HepG2 (cell line): Measurements from ENCODE around the gene SPOCD1. TPM values are rescaled to one million over a fixed set of nuclear protein-coding genes. Genes with fewer than 3 reads are reported as not detected.

Source experiments
- ATAC-seq: fragments of 200-7000 bp; cut with Tn5 transposase; 3 replicates; pipeline ENCODE4 v1.9.1; 2020; ENCODE audit warnings: mild to moderate bottlenecking, moderate library complexity
- BruUV-seq: library from RNA; stranded (reverse); fragments of 400-500 nt; replicated peaks from 2 replicates; lab custom pipeline; 2021; lab: Mats Ljungman, UMichigan
- CTCF ChIA-PET: fragments of 300-600 bp; formaldehyde crosslinking; extraction: SDS; loops from one replicate; lab custom pipeline; 2021; ENCODE audit warnings: low total read pairs, inconsistent platforms, low intra/inter-chr PET ratio; lab: Yijun Ruan, JAX
- POLR2A ChIA-PET: fragments of 350-600 bp; sonication (Branson Sonifier 250); formaldehyde crosslinking; loops from one replicate; lab custom pipeline; 2020; ENCODE audit warnings: antibody characterized with exemption, inconsistent platforms; lab: Yijun Ruan, JAX
- DNase-seq: peaks from one replicate; pipeline ENCODE4 v3.0.0-alpha.2; 2015; ENCODE audit warnings: low spot score
- FAIRE-seq: peaks from 3 replicates; lab custom pipeline; 2011; peaks lifted over from hg19 to GRCh38; lab: Jason Lieb, UNC
- H2AFZ ChIP-seq: one replicate; pipeline ENCODE4 v1.6.1; 2011; ENCODE audit warnings: low read length, inconsistent platforms
- H3K27ac ChIP-seq: fragments of 300-600 bp; 3 replicates; pipeline ENCODE4 v1.8.0; 2011; ENCODE audit warnings: mixed run types, mild to moderate bottlenecking, mixed read lengths, low read length, inconsistent platforms; ENCODE audit not compliant: insufficient read depth; ENCODE audit errors: extremely low read length
- H3K27me3 ChIP-seq, 2 experiments: fragments of 200-600 bp in 1 of 2; 2 replicates in 1 of 2; 3 replicates in 1 of 2; pipeline versions ENCODE4 v1.6.0 to v1.8.0; 2011; ENCODE audit warnings: low read length in 2 of 2, mild to moderate bottlenecking in 2 of 2, moderate library complexity in 2 of 2, inconsistent platforms in 1 of 2; ENCODE audit not compliant: insufficient read depth in 2 of 2, control insufficient read depth in 1 of 2
- H3K36me3 ChIP-seq, 2 experiments: fragments of 200-600 bp in 1 of 2; replicated peaks in 1 of 2; 2 replicates in 1 of 2; 3 replicates in 1 of 2; pipeline versions ENCODE4 v1.5.1 to v1.8.0; 2011; ENCODE audit warnings: low read length in 2 of 2, inconsistent platforms in 1 of 2; ENCODE audit not compliant: insufficient read depth in 2 of 2, control insufficient read depth in 1 of 2
- H3K4me1 ChIP-seq: 2 replicates; pipeline ENCODE4 v1.5.1; 2012; ENCODE audit warnings: low read length, inconsistent platforms; ENCODE audit not compliant: insufficient read depth
- H3K4me2 ChIP-seq: 2 replicates; pipeline ENCODE4 v1.6.0; 2011; ENCODE audit warnings: low read depth, low read length, inconsistent platforms
- H3K4me3 ChIP-seq, 3 experiments: fragments of 200-600 bp in 1 of 3; sonication (generic), shearing (Covaris generic) in 1 of 3; replicated peaks in 1 of 3; 2 replicates each; pipeline ENCODE4 v1.5.1; 2011 to 2016; ENCODE audit warnings: low read length in 3 of 3, inconsistent platforms in 2 of 3, low read depth in 2 of 3, mild to moderate bottlenecking in 2 of 3, control low read depth in 1 of 3, mixed read lengths in 1 of 3; ENCODE audit not compliant: insufficient read depth in 1 of 3
- H3K79me2 ChIP-seq: one replicate; pipeline ENCODE4 v1.6.1; 2011; ENCODE audit warnings: low read length, inconsistent platforms; ENCODE audit not compliant: insufficient read depth
- H3K9ac ChIP-seq: 2 replicates; pipeline ENCODE4 v1.6.0; 2011; ENCODE audit warnings: mild to moderate bottlenecking, low read depth, low read length, inconsistent platforms; ENCODE audit not compliant: insufficient read depth
- H3K9me3 ChIP-seq: 2 replicates; pipeline ENCODE4 v1.5.1; 2012; ENCODE audit warnings: mild to moderate bottlenecking, low read length
- H4K20me1 ChIP-seq: 2 replicates; pipeline ENCODE4 v1.6.0; 2011; ENCODE audit warnings: inconsistent platforms, mild to moderate bottlenecking, low read length, moderate library complexity; ENCODE audit not compliant: insufficient read depth
- ATF1 ChIP-seq: IDR thresholded peaks from 2 replicates; pipeline ENCODE4 v1.6.1; 2016; ENCODE audit warnings: mild to moderate bottlenecking, control low read depth
- NCOA2 ChIP-seq: sonication (generic); formaldehyde crosslinking; IDR thresholded peaks from 2 replicates; pipeline ENCODE4 v1.8.0; 2022; ENCODE audit warnings: inconsistent platforms
- PCBP2 ChIP-seq: fragments of 200-400 bp; formaldehyde crosslinking; optimal IDR thresholded peaks from 2 replicates; pipeline ENCODE3; 2018; ENCODE audit warnings: low read length, low read depth; ENCODE audit not compliant: poor library complexity, severe bottlenecking
- ZNF552 ChIP-seq: sonication (generic); formaldehyde crosslinking; IDR thresholded peaks from 2 replicates; pipeline ENCODE4 v1.9.0; 2022; ENCODE audit warnings: missing genetic modification reagents, mild to moderate bottlenecking, borderline replicate concordance
- ZNF777 ChIP-seq: sonication (generic); formaldehyde crosslinking; IDR thresholded peaks from 2 replicates; pipeline ENCODE4 v1.4.0; 2020; ENCODE audit warnings: missing genetic modification reagents
- WGBS: methylation state at CpG from one replicate; pipeline ENCODE4 v1.1.6; 2017; ENCODE audit warnings: low lambda C conversion rate; 5-methylcytosine and 5-hydroxymethylcytosine counted together
- in situ Hi-C: cut with HindIII; loops from 2 replicates; pipeline ENCODE4 v1.10.0; 2017; ENCODE audit warnings: low pct_unique_long_range_greater_than_20kb; ENCODE audit not compliant: extremely low pct_ligation_motif_present
- intact Hi-C: fragments of 100-400 bp; cut with micrococcal nuclease; formaldehyde crosslinking; loops from one replicate; pipeline ENCODE4 v1.10.0; 2022; ENCODE audit not compliant: unreplicated experiment
- polyA plus RNA-seq, 8 experiments: library from polyadenylated mRNA; depleted of rRNA in 3 of 8; stranded (reverse) in 7 of 8; unstranded in 1 of 8; fragments of >200 nt; fragmentation: Illumina TruSeq in 4 of 8; extraction: Trizol in 4 of 8; gene quantifications; 2 replicates each; pipeline versions ENCODE4 v1.2.1 to v1.2.3, GENCODE V29; 2011 to 2016; ENCODE audit warnings: low read depth in 4 of 8, missing spikeins in 1 of 8, mixed read lengths in 1 of 8; ENCODE audit not compliant: insufficient read depth in 1 of 8
- total RNA-seq, 5 experiments: library from RNA; depleted of rRNA; stranded (reverse); fragments of >200 nt; fragmentation: Illumina TruSeq; extraction: Trizol; gene quantifications; 2 replicates each; pipeline ENCODE4 v1.2.3, GENCODE V29; 2016; ENCODE audit warnings: low read depth in 1 of 5
- TF ChIP-seq, protein P1 (sequence below), 2 experiments: IDR thresholded peaks; 2 replicates each; pipeline ENCODE4 v1.6.1; 2011 to 2012; ENCODE audit warnings: low read length in 2 of 2, borderline replicate concordance in 1 of 2, low read depth in 1 of 2, mild to moderate bottlenecking in 1 of 2, moderate library complexity in 1 of 2

SPOCD1 gene
- total and polyA plus RNA-seq, 2 of the 13 experiments (the other 11 are each of a cell fraction or from before 2014, with no cell fraction given): 0.24 to 0.29 TPM

DNA sequence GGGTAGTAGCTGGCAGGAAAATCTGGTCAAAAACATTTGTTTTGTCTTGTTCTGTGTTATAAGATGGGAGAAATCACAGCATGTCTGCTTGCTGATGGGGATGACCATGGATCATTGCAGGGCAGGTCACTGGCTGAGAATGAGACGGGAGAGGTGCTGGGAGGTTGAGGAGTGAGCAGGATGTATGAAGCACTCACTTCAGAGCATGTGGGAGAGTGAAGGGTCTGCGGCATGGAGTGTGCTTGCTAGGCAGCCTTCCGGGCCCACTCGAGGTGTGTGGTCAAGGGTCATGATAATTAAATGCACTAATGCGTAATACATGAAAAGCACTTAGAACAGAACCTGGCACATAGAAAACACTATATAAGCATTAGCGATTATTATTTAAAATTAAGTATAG lies 42.0 kb upstream of the SPOCD1 start:
- BruUV-seq: no TSS peak
- H3K27me3 ChIP-seq: no peaks in the 10 kb centered on the region
- FAIRE-seq: no peak

More for the DNA sequence above, 42.0 kb upstream of the SPOCD1 start:
- Histone ChIP-seq H2AFZ (no peak overlapping the region), H3K9me3 (no peaks in the 10 kb centered on the region), H3K4me3 (no peak overlapping the region), H4K20me1 (no peaks in the 10 kb centered on the region), H3K79me2 (no peaks in the 10 kb centered on the region), H3K9ac (no peak overlapping the region), H3K4me2 (no peak overlapping the region), H3K27ac (no peak overlapping the region), H3K36me3 (no peaks in the 10 kb centered on the region), H3K4me1 (peaks cover 25% of the 10 kb centered on the region)
- ChIA-PET POLR2A (no interaction called here), CTCF (no interaction called here)
- DNase-seq (no peak), ATAC-seq (no peak)
- 73% methylated on average over 6 of the region's 6 CpGs for WGBS
- intact Hi-C loops (no loop called here), in situ Hi-C loops (no loop called here)
- TF ChIP-seq ZNF777 (no peak), ZNF552 (CRISPR knock-in tag) (no peak), NCOA2 (CRISPR knock-in tag) (no peak), ATF1 (no peak), PCBP2 (no peak)
- TF ChIP-seq, protein P1, sequence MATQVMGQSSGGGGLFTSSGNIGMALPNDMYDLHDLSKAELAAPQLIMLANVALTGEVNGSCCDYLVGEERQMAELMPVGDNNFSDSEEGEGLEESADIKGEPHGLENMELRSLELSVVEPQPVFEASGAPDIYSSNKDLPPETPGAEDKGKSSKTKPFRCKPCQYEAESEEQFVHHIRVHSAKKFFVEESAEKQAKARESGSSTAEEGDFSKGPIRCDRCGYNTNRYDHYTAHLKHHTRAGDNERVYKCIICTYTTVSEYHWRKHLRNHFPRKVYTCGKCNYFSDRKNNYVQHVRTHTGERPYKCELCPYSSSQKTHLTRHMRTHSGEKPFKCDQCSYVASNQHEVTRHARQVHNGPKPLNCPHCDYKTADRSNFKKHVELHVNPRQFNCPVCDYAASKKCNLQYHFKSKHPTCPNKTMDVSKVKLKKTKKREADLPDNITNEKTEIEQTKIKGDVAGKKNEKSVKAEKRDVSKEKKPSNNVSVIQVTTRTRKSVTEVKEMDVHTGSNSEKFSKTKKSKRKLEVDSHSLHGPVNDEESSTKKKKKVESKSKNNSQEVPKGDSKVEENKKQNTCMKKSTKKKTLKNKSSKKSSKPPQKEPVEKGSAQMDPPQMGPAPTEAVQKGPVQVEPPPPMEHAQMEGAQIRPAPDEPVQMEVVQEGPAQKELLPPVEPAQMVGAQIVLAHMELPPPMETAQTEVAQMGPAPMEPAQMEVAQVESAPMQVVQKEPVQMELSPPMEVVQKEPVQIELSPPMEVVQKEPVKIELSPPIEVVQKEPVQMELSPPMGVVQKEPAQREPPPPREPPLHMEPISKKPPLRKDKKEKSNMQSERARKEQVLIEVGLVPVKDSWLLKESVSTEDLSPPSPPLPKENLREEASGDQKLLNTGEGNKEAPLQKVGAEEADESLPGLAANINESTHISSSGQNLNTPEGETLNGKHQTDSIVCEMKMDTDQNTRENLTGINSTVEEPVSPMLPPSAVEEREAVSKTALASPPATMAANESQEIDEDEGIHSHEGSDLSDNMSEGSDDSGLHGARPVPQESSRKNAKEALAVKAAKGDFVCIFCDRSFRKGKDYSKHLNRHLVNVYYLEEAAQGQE (IDR thresholded peaks at IDR 0.05; ENCODE audit: borderline replicate concordance in 1 of 2, low read depth in 1 of 2, low read length in 2 of 2): no peak
